ENCODE measurements around the gene CCT8L2.
"Not testable (repeated sequence)": the region's sequence is repeated elsewhere in the genome, so short reads cannot be mapped to it uniquely, and the experiment has no call there.

Gene CCT8L2, protein sequence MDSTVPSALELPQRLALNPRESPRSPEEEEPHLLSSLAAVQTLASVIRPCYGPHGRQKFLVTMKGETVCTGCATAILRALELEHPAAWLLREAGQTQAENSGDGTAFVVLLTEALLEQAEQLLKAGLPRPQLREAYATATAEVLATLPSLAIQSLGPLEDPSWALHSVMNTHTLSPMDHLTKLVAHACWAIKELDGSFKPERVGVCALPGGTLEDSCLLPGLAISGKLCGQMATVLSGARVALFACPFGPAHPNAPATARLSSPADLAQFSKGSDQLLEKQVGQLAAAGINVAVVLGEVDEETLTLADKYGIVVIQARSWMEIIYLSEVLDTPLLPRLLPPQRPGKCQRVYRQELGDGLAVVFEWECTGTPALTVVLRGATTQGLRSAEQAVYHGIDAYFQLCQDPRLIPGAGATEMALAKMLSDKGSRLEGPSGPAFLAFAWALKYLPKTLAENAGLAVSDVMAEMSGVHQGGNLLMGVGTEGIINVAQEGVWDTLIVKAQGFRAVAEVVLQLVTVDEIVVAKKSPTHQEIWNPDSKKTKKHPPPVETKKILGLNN

DNA sequence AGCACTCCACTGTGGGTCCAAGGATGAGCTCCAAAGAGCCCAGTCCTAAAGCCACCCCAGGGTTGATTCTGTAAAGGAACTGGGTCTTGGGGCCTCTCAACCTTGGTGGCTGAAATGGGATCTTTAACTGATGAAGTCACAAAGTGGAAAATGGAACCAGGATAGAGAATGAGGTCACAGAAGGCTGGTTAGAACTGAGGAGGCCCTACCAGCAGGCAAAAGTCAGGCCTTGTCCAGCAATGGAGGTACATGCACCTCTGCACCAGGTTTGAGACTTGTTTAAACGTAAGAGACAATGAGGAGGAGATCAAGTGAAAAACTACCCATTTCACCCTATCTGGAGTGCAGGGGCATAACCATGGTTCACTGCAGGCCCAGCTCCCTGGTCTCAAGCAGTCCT is at the start of gene CCT8L2:
CCT8L2 (minus strand) TSS at position 101 of the 400 bp plus-strand sequence. CDS start 260 bp downstream, outside the sequence.
- not testable (repeated sequence) for DNase-seq (ENCODE audit: low spot score)

DNA sequence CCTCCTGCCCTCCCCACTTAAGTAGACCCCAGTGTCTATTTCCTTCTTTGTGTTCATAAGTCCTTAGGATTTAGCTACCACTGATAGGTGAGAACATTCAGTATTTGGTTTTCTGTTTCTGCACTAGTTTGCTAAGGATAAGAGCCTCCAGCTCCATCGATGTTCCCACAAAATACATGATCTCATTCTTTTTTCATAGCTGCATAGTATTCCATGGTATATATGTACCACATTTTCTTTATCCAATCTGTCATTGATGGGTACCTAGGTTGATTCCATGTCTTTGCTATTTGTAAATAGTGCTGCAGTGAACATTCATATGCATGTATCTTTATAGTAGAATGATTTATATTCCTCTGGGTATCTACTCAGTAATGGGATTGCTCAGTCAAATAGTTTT is 42.8 kb upstream of the CCT8L2 start:
- not testable (repeated sequence) for DNase-seq (ENCODE audit: low spot score)

DNA sequence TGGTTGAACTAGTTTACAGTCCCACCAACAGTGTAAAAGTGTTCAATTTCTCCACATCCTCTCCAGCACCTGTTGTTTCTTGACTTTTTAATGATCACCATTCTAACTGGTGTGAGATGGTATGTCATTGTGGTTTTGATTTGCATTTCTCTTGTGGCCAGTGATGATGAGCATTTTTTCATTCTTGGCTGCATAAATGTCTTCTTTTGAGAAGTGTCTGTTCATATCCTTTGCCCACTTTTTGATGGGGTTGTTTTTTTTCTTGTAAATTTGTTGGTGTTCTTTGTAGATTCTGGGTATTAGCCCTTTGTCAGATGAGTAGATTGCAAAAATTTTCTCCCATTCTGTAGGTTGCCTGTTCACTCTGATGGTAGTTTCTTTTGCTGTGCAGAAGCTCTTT is 41.5 kb upstream of the CCT8L2 start:
- DNase-seq (ENCODE audit: low spot score) = not testable (repeated sequence)

DNA sequence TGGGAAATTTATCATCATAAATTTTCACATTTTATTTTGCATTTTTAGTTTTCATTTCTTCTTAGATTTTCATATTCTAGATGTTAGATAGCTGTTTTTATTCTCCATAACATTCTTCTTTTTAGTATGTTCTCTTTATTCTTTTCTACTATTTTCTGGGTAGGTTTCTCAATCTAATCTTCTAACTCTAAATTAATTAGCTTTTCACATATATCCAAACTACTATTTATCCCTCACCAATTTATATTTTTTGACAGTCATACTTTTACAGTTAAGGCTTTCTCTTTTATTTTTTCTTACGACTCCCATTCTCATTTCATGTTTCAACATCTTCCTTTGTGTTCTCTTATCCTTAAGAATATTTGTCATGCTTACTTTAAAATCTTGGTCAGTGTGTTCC is 35.9 kb upstream of the CCT8L2 start:
- not testable (repeated sequence) for DNase-seq (ENCODE audit: low spot score)

DNA sequence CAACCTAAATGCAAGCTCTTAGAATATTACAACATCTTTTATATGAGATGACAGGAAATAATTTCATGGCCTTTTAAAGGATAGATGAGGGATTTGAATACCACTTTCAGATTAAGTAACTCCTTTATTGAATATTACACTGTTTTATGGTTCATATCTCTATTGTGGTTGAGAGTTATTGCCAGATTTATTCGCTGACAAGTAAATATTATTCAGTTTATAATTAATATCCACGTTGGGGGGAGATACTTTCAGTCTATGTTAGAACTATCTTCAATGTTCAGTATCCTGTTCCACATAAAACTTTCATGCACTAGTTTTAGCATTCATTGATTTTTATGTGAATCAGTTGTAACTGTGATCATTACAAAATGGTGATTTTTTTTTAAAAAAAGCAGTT is 32.4 kb upstream of the CCT8L2 start:
- not testable (repeated sequence) for DNase-seq (ENCODE audit: low spot score)

DNA sequence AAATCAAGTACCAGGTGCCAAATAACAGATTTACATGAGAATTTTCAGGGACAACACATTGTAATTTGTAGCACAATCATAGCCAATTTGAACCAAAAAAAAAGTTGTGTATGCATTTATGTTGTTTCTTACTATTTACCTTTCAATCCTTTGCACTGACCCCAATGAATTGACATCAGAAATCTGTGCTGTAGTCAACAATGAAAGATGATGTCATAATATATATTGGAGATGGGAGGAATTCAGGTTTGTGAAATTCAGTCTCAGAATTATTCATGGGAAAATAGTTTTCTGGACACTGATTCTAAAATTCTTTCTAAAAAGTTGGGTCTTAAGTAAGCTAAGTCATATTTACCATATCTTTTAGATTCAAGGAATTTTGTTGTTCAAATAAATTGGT is 31.0 kb upstream of the CCT8L2 start:
- not testable (repeated sequence) for DNase-seq (ENCODE audit: low spot score)

DNA sequence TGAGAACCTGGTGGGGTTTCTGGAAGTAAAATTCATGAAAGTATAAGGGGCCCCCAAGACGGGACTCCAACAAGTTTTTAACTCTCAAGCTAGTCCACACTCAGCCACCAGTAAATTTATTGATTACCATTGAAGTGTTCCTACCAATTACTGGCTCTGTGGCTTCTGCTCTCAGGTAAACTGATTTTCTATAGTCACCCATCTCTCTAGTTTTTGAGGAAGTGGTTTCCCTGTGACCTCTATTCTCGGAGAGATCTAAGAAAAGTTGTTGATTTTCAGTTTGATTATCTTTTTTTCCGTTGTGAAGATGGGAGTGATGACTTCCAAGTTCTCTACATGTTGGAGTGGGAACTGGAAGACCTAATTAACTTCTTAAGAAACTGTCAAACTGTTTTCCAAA is 24.9 kb upstream of the CCT8L2 start:
- not testable (repeated sequence) for DNase-seq (ENCODE audit: low spot score)

DNA sequence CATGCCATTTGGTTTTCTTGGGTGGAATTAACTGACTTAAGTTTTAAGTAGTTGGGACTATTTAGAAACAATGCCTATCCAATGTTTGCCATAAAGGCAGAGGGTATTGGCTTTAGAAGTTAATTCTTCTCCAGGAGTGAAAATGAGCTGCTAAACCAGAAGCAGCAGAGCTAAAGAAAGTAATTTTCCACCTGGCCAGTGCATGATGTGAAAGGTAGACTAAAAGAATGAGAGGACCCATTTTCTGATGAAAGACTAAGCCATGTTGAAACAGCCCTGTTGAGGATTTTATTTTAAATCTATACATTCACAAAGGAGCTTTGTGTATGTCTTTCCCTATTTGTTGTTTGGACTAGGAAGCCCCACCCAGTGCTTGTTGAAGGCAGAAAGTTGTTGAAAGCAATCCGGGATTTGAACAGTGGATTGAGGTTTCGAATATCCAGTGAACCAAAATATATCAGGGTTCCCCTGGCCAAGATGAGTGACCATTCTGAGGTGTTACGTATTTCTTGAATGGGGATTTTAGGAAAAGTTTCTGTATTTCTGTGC is 23.9 kb upstream of the CCT8L2 start:
- DNase-seq (ENCODE audit: low spot score) = not testable (repeated sequence)

DNA sequence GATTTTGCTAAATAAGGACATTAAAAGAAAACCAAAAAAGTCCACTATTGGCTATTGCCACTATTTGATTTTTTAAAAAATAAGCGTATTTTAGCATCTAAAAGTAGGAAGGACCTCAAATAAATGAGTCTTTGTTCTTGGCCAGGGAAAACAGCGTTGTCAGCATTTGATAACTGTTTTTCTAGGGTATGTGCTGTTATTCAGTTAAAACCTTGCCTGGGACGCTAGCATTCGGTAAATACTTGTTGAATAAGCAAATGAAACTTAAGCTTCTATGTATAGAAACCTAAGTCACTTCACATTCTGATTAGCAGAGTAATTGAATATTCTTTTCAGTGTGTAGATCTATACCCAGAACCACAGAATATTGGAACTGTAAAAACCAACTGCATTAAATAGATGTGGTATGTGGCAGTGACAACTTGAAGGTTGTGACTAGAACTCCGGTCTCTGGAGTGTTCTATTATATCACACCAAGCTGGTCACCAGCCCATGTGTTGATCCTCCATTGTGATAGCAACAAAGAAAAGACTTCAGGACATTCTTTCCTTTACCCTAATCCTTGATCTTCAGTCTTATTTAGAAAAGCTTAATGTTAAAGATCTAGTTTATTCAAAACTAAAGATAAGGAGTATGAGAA is 23.1 kb upstream of the CCT8L2 start:
- not testable (repeated sequence) for DNase-seq (ENCODE audit: low spot score)

DNA sequence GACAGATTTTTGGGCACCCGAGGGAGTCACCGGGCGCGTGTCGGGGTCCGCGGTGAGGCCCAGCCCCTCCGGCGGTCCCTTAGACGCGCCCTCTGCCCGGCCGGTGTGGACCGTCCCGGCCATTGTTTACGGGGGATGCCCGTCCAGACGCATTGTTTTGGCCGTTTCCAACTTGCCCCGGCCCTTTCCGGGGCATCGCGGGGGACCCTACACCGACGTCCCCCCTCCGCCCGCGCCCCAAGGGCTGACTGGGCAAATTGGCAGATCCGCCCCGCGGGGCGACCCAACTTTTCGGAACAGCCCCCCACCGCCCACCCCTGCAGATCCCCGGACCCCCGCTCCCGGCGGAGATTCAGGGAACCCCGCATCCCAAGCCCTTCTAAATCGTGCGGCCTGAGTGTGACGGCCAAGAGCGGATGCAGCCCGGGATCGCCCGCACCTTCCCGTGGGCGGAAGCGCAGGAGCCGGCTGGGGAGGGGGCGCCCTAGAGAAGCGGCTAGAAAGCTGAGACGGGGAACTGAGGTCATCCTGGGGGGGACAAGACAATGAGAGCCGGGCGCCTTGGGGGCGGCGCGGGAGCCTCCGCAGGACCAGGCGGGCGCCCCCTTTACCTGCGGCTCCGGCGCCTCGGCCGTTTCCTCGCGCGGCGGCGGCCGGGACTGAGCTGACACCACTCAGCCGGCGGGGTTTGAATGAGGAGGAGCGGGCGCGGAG is 17.1 kb upstream of the CCT8L2 start:
- DNase-seq (ENCODE audit: low spot score) = no peak

DNA sequence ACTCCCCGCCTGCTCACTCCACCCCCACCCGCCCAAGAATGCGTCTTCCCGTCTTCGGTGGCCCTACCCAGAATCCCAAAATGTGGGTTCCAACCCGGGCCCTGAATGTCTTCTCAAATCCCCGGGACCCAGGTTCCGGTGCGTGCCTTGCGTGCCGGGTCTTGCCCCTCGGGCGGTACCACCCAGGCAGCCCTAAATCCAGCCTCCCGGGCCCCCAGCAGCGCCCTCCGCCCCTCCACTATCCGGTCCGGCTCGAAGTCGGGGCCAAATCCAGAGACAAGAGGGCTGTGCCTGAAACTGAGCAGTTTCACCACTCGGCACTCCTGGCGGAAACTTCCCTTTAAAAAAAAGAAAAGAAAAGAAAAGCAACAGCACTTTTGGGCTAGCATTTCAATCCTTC is 16.3 kb upstream of the CCT8L2 start:
- DNase-seq (ENCODE audit: low spot score) = no peak

DNA sequence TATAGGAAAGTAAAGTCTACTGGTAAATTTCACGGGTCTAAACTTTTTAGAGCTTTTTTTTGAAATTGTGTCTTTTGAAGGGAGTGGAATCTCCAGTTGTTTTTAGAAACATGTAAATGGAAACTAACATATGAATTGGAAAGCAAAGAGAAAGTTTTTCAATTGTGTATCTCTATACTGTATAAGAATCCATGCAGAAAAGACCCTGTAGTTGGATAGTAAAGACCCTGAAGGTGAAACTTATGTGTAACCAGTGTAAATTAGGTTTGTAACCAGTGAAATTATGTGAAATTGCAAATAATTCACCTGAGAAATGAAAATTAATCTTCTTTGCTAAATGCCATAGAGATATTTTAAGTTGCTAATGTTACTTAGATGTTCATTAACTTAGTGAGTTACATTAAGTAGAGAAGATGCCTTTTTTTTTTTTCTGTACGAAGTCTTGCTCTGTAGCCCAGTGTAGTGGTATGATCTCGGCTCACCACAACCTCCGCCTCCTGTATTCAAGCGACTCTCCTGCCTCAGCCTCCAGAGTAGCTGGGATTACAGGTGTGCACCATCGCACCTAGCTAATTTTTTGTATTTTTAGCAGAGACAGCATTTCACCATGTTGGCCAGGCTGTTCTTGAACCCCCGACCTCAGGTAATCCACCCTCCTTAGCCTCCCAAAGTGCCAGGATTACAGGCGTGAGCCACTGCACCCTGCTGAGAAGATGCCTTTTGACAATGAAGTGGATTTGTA is 11.8 kb upstream of the CCT8L2 start:
- DNase-seq (ENCODE audit: low spot score) = not testable (repeated sequence)

DNA sequence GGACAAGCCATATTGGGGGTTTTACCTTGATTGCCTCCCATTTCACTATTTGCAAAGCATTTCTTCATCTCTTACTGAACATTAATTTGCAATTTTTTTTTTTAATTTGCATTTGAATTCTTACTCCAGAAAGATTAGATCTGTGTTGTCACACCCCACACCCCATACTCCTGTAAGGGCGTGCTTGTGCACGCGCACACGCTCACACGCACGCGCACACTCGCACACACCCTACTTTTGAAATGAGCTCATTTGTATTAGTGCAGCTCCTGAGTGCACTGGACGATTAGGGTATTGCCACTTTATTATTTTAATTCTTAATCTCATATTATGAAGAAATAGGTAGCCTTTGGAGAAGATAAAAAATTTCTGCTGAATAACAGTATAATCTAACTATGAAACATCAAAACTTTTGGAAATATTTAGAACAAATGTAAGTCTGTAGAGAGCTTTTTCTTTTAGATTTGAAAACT is 11.2 kb upstream of the CCT8L2 start:
- DNase-seq (ENCODE audit: low spot score) = not testable (repeated sequence)

DNA sequence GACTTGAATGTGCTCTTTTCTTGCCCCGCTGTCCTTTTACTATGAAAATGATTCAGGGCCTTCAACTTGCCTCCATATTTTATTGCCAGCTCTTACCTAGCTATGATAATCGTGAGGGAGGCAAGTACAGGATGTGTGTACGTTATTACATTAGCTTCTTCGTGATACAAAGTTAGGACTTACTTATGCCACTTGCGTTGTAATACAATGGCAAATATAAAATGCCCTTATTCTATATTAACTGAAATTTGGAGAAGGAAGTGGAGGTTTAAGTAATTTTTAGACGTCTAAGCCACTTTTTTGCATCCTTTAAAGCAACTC is 10.8 kb upstream of the CCT8L2 start:
- no peak for DNase-seq (ENCODE audit: low spot score)

DNA sequence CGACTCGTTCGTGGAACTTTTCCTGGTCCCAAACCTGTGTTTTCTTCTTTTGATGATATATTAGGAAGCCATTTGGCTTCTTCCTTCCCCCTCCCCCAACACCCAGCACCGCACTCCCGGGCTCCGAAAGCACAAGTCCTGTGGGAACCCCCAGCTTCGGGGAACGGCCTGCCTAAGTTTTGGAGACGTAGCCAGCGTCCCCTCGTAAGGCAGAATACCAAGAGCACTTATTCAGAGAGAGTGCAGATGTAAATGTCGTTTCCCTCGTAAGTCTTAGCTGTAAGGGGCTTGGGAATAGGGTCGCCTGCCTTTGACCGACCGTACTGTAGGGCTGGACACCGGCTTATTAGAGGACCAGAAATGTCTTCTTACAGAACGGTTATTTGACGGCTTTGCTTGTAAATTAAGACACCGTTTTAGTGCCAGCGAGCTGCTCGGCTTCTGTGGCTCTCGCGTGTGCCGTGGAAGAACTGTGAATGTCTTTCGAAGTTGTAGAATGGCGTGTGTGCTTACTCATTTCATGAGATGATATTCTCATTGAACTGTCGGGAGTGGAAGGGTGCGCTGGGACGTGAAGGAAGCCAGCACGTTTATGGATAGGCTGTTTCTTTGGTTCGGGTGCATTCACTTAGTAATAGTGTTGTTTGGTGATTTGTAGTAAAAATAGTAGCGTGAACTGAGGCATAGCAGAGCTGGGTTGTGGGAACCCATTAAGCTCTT is 10.3 kb upstream of the CCT8L2 start:
- not testable (repeated sequence) for DNase-seq (ENCODE audit: low spot score)

DNA sequence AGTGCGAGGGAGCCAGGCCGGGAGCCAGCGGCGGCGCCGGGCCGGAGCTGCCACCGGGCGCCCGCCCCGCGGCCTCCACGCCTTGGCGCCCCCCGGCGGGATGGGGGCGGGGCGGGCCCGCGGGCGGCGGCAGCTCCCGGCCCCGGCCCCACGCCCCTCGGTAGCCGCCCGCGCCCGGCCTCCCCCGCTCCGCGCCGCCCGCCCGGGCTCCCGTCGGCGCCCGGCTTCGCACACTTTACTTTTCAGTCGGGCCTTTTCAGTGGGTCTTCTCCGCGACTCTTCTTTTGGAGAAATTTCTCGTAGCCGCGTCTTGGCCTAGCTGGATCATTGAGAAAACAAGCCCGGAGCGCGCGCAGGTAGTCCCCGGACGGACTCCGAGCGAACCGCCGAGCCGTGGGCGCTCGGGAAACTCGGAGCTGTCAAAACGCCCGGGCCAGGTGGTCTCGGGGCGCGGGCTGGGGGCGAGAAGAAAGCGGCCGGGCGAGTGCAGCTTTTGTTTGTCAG is 9.7 kb upstream of the CCT8L2 start:
- not testable (repeated sequence) for DNase-seq (ENCODE audit: low spot score)

DNA sequence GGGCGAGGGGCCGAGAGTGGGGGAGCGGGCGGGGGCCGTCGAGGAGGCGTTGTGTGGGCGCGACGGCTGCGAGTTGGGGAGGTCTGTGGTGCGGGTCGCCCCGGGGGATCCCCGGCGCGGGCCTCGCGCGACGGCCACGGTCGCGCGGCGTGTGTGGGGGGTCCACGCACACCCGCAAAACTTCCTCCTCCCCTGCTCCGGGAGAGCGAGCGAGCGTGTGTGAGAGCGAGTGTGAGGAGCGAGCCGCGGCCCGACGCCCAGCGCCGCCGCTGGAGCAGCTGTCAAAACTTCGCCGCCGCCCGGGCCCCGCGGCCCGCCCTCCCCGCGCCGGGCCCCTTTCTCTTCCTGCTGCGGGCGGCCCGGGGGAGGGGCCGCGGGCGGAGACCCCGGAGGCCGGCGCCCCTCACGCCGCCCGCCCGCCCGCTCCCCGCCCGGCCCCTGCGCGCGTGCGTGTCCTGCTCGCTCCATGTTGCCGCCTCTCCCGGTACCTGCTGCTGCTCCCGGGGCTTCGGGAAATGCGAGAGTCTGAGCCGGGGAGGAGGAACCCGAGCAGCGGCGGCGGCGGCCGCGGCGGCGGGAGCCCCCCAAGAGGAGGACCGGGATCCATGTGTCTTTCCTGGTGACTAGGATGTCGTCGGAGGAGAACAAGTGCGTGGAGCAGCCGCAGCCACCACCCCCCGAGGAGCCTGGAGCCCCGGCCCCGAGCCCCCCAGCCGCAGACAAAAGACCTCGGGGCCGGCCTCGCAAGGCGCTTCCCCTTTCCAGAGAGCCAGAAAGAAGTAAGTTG is 9.0 kb upstream of the CCT8L2 start:
- no peak for DNase-seq (ENCODE audit: low spot score)

DNA sequence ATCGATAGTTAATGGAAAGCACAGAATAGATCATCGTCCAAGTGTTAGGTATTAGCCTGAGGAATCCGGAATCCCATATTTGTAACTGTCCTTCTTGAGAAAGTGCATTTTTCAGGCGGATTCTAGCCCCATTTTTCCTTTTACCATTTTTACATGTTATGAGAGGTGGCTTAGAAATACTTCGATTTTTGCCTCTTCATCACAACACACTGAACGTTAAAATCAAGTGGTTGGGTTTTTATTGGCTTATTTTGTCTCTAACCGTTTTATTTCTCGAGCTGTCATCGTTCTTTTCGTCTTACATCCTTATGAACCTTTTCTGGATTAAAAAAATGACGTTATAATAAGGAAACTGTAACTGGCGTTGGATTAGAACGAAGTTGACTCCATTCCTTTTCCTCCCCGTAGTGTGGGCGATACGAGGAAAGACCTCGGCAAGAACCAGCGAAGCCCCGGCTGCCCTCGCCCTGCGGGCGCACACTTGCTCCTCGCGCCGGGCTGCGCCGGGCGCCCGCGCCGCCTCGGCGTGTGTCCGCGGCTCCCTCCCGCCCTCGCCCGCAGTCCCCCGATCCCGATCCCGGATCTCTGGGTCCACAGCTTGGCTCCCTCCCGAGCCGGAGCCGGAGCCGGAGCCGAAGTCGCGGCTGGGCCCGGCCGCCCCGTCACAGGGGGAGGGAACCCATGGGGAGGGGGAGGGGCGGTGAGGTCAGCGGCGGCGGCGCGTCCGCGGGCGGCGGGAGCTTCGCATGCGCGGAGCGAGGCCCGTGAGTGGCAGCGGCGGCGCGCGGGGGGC is 8.2 kb upstream of the CCT8L2 start:
- DNase-seq (ENCODE audit: low spot score) = not testable (repeated sequence)

DNA sequence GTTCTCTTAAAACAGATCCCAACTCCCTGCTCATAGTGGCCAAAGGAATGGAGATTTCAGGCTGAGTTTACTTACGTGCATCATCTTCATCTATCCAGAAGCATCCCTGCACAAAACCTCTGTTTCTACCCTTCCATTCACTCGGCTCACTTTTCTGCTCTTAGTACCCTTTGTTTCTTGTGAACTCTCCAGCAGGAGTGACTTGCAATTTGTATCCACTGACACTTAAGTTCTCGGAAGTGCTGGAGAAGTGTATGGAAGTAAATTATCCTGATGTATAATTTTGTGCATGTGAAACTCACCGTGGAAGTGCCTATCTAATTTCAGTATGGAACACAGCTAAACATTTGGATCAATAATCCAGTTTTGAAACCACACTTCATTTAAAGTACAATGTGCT is 7.0 kb upstream of the CCT8L2 start:
- not testable (repeated sequence) for DNase-seq (ENCODE audit: low spot score)

Data from LoVo (cell line).